Coronary artery (tissue), 2 donors: Measurements from ENCODE around the gene GCFC2.

ENCODE experiments used
- DNase-seq: peaks from one replicate; pipeline ENCODE4 v3.0.0-alpha.2; 2017; ENCODE audit warnings: low spot score
- H3K27ac ChIP-seq, 2 donors: fragments of 200-600 bp; sonication (generic); one replicate each; pipeline ENCODE4 v1.5.1; 2016 to 2019
- H3K4me3 ChIP-seq: fragments of 200-600 bp; sonication (generic); 2 replicates; pipeline ENCODE4 v1.5.1; 2016; ENCODE audit warnings: mild to moderate bottlenecking, moderate library complexity
- CTCF ChIP-seq: fragments of 200-600 bp; sonication (generic); IDR thresholded peaks from one replicate; pipeline ENCODE4 v1.5.1; 2019; ENCODE audit warnings: antibody characterized with exemption

GCFC2 gene

GRCh38 chr2:75643980-75644379 is 66.7 kb downstream of the GCFC2 start:
- no peak for TF ChIP-seq CTCF
- H3K27ac ChIP-seq, result no peak overlapping the region
- no peak overlapping the region for H3K4me3 ChIP-seq
- no peak for DNase-seq

GRCh38 chr2:75641587-75641986 is 69.1 kb downstream of the GCFC2 start:
- Histone ChIP-seq H3K27ac (peak overlapping the region in 1 of 2 donors; percentile 31), H3K4me3 (no peak overlapping the region)
- no peak for TF ChIP-seq CTCF
- DNase-seq, result no peak

- DNase-seq, result no peak
- H3K27ac ChIP-seq, result peak overlapping the region in 1 of 2 donors; percentile 12
- H3K4me3 ChIP-seq, result no peak overlapping the region
- peak; percentile 95 for TF ChIP-seq CTCF
Observed at GRCh38 chr2:75640621-75641121, 70.0 kb downstream of the GCFC2 start.

- DNase-seq, result no peak
- no peak for TF ChIP-seq CTCF
- Histone ChIP-seq H3K4me3 (no peak overlapping the region), H3K27ac (no peak overlapping the region)
Observed at GRCh38 chr2:75637568-75637967, 73.1 kb downstream of the GCFC2 start.

GRCh38 chr2:75634945-75635344 is 75.8 kb downstream of the GCFC2 start:
- H3K4me3 ChIP-seq, result no peak overlapping the region
- no peak for DNase-seq
- no peak for TF ChIP-seq CTCF
- no peak overlapping the region for H3K27ac ChIP-seq

- TF ChIP-seq CTCF, result no peak
- Histone ChIP-seq H3K4me3 (no peak overlapping the region), H3K27ac (no peak overlapping the region)
- no peak for DNase-seq
Observed at GRCh38 chr2:75633620-75634019, 77.1 kb downstream of the GCFC2 start.

GRCh38 chr2:75632813-75633212 is 77.9 kb downstream of the GCFC2 start:
- DNase-seq, result no peak
- TF ChIP-seq CTCF, result no peak
- Histone ChIP-seq H3K27ac (no peak overlapping the region), H3K4me3 (no peak overlapping the region)
